GM21825 (cell line): ENCODE measurements around the gene PROCA1.
"Not testable (repeated sequence)": the region's sequence is repeated elsewhere in the genome, so short reads cannot be mapped to it uniquely, and the experiment has no call there.

Experiments
- ATAC-seq: cut with Tn5 transposase; IDR thresholded peaks from one replicate; pipeline ENCODE4 v1.9.1; 2021; ENCODE audit warnings: mild to moderate bottlenecking, moderate library complexity; ENCODE audit not compliant: unreplicated experiment

Gene PROCA1

GRCh38 chr17:28726226-28726626 lies 14.5 kb upstream of the PROCA1 start, which contains the start of gene TLCD1:
TLCD1 (minus strand) TSS chr17:28726233; CDS start chr17:28726097, 136 bp downstream.
- no peak for ATAC-seq

GRCh38 chr17:28725660-28726225 lies 14.1 kb upstream of the PROCA1 start:
- no peak for ATAC-seq

GRCh38 chr17:28725166-28725659 lies 13.5 kb upstream of the PROCA1 start:
- ATAC-seq: no peak

- ATAC-seq: no peak
These were observed 12.9 kb upstream of the PROCA1 start for GRCh38 chr17:28724500-28725165.

- not testable (repeated sequence) for ATAC-seq
These were observed 12.3 kb upstream of the PROCA1 start for GRCh38 chr17:28723836-28724499.

GRCh38 chr17:28723159-28723835 lies 11.6 kb upstream of the PROCA1 start:
- ATAC-seq: no peak

- ATAC-seq: no peak
These were observed 10.9 kb upstream of the PROCA1 start for GRCh38 chr17:28722417-28723158.

GRCh38 chr17:28720997-28721329 lies 9.3 kb upstream of the PROCA1 start:
- not testable (repeated sequence) for ATAC-seq

GRCh38 chr17:28720247-28720996 lies 8.7 kb upstream of the PROCA1 start:
- no peak for ATAC-seq

GRCh38 chr17:28719021-28719433 lies 7.3 kb upstream of the PROCA1 start:
- ATAC-seq: no peak

- ATAC-seq: no peak
These were observed 6.8 kb upstream of the PROCA1 start for GRCh38 chr17:28718333-28719020.

- no peak for ATAC-seq
These were observed 6.1 kb upstream of the PROCA1 start, which contains the start of gene RAB34 for GRCh38 chr17:28717578-28718332. RAB34 (minus strand) TSS chr17:28717868; CDS start chr17:28717266, 602 bp downstream.

GRCh38 chr17:28716740-28717577 lies 5.3 kb upstream of the PROCA1 start:
- ATAC-seq: no peak

- no peak for ATAC-seq
These were observed 3.5 kb upstream of the PROCA1 start for GRCh38 chr17:28715217-28715616.

- no peak for ATAC-seq
These were observed 2.6 kb upstream of the PROCA1 start for GRCh38 chr17:28714281-28714680.

GRCh38 chr17:28712705-28713415 lies 1.2 kb upstream of the PROCA1 start:
- no peak for ATAC-seq

GRCh38 chr17:28712032-28712704 lies 480 bp upstream of the PROCA1 start:
- ATAC-seq: no peak
